ENCODE measurements around the gene RHO.

DNA sequence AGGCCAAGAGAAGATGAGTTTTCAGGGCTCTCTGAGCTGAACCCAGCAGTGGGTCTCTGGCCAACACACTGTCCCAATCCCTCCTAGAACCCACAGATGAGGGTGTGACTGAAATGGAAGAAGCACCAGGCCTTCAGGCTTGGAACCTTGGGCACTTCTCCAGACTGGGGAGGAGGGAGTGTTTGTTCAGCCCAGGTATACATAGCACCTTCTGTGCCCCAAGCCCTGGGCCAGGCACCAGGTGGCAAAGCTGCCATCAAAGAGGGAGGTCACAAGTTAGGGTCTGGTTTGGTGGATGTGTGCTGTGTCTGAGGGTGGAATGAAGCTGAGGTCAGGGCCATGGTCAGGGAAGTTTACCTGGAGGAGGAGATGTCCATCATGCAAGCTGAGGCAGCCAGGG is 15.8 kb upstream of the RHO start:
- TF ChIP-seq, protein P1, sequence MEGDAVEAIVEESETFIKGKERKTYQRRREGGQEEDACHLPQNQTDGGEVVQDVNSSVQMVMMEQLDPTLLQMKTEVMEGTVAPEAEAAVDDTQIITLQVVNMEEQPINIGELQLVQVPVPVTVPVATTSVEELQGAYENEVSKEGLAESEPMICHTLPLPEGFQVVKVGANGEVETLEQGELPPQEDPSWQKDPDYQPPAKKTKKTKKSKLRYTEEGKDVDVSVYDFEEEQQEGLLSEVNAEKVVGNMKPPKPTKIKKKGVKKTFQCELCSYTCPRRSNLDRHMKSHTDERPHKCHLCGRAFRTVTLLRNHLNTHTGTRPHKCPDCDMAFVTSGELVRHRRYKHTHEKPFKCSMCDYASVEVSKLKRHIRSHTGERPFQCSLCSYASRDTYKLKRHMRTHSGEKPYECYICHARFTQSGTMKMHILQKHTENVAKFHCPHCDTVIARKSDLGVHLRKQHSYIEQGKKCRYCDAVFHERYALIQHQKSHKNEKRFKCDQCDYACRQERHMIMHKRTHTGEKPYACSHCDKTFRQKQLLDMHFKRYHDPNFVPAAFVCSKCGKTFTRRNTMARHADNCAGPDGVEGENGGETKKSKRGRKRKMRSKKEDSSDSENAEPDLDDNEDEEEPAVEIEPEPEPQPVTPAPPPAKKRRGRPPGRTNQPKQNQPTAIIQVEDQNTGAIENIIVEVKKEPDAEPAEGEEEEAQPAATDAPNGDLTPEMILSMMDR (tag by site-specific recombination; IDR thresholded peaks at IDR 0.05): no peak
- TF ChIP-seq ZNF423 (tag by site-specific recombination; IDR thresholded peaks at IDR 0.05) (no peak), ZXDB (tag by site-specific recombination; IDR thresholded peaks at IDR 0.05) (no peak), GLI4 (tag by site-specific recombination; IDR thresholded peaks at IDR 0.05) (no peak), ZSCAN16 (tag by site-specific recombination; IDR thresholded peaks at IDR 0.05) (no peak), ZNF311 (tag by site-specific recombination; IDR thresholded peaks at IDR 0.05; ENCODE audit: borderline replicate concordance) (no peak), ZNF24 (tag by site-specific recombination; IDR thresholded peaks at IDR 0.05) (no peak), ZNF274 (IDR thresholded peaks at IDR 0.05; ENCODE audit: low read length) (no peak), ZNF274 (tag by site-specific recombination; IDR thresholded peaks at IDR 0.05; ENCODE audit: borderline replicate concordance) (no peak), ZNF660 (tag by site-specific recombination; IDR thresholded peaks at IDR 0.05) (no peak), ZNF510 (tag by site-specific recombination; IDR thresholded peaks at IDR 0.05; ENCODE audit: insufficient replicate concordance) (no peak)
- TF ChIP-seq, protein P2, sequence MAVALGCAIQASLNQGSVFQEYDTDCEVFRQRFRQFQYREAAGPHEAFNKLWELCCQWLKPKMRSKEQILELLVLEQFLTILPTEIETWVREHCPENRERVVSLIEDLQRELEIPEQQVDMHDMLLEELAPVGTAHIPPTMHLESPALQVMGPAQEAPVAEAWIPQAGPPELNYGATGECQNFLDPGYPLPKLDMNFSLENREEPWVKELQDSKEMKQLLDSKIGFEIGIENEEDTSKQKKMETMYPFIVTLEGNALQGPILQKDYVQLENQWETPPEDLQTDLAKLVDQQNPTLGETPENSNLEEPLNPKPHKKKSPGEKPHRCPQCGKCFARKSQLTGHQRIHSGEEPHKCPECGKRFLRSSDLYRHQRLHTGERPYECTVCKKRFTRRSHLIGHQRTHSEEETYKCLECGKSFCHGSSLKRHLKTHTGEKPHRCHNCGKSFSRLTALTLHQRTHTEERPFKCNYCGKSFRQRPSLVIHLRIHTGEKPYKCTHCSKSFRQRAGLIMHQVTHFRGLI (tag by site-specific recombination; IDR thresholded peaks at IDR 0.05): no peak
- TF ChIP-seq, protein P3, sequence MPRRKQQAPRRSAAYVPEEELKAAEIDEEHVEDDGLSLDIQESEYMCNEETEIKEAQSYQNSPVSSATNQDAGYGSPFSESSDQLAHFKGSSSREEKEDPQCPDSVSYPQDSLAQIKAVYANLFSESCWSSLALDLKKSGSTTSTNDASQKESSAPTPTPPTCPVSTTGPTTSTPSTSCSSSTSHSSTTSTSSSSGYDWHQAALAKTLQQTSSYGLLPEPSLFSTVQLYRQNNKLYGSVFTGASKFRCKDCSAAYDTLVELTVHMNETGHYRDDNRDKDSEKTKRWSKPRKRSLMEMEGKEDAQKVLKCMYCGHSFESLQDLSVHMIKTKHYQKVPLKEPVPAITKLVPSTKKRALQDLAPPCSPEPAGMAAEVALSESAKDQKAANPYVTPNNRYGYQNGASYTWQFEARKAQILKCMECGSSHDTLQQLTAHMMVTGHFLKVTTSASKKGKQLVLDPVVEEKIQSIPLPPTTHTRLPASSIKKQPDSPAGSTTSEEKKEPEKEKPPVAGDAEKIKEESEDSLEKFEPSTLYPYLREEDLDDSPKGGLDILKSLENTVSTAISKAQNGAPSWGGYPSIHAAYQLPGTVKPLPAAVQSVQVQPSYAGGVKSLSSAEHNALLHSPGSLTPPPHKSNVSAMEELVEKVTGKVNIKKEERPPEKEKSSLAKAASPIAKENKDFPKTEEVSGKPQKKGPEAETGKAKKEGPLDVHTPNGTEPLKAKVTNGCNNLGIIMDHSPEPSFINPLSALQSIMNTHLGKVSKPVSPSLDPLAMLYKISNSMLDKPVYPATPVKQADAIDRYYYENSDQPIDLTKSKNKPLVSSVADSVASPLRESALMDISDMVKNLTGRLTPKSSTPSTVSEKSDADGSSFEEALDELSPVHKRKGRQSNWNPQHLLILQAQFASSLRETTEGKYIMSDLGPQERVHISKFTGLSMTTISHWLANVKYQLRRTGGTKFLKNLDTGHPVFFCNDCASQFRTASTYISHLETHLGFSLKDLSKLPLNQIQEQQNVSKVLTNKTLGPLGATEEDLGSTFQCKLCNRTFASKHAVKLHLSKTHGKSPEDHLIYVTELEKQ (tag by site-specific recombination; IDR thresholded peaks at IDR 0.05; ENCODE audit: borderline replicate concordance): no peak

All from HEK293 (cell line).